GM21529 (cell line): Measurements from ENCODE around the gene METTL16.
"Not testable (repeated sequence)": the region's sequence is repeated elsewhere in the genome, so short reads cannot be mapped to it uniquely, and the experiment has no call there.

ENCODE experiments used
- ATAC-seq: cut with Tn5 transposase; IDR thresholded peaks from one replicate; pipeline ENCODE4 v1.9.1; 2021; ENCODE audit not compliant: unreplicated experiment

Gene METTL16

GRCh38 chr17:2502871-2503580, 8.7 kb downstream of the METTL16 start:
- ATAC-seq = no peak

- no peak for ATAC-seq
These were observed 11.2 kb downstream of the METTL16 start for GRCh38 chr17:2500446-2500845.

GRCh38 chr17:2489286-2489685, 22.4 kb downstream of the METTL16 start:
- ATAC-seq = not testable (repeated sequence)

GRCh38 chr17:2487306-2487705, 24.4 kb downstream of the METTL16 start:
- ATAC-seq = no peak

- not testable (repeated sequence) for ATAC-seq
These were observed 25.0 kb downstream of the METTL16 start for GRCh38 chr17:2486709-2487108.

- ATAC-seq = no peak
These were observed 25.7 kb downstream of the METTL16 start for GRCh38 chr17:2485970-2486369.

GRCh38 chr17:2485543-2485942, 26.1 kb downstream of the METTL16 start:
- no peak for ATAC-seq

- no peak for ATAC-seq
These were observed 26.8 kb downstream of the METTL16 start for GRCh38 chr17:2484876-2485275.

GRCh38 chr17:2483084-2483483, 28.6 kb downstream of the METTL16 start:
- ATAC-seq = no peak

GRCh38 chr17:2482218-2482617, 29.5 kb downstream of the METTL16 start:
- no peak for ATAC-seq

GRCh38 chr17:2481760-2482159, 29.9 kb downstream of the METTL16 start:
- no peak for ATAC-seq

GRCh38 chr17:2478458-2478857, 33.2 kb downstream of the METTL16 start:
- no peak for ATAC-seq

- ATAC-seq = no peak
These were observed 36.6 kb downstream of the METTL16 start for GRCh38 chr17:2475056-2475455.

GRCh38 chr17:2474371-2474770, 37.3 kb downstream of the METTL16 start:
- no peak for ATAC-seq

GRCh38 chr17:2468270-2468669, 43.4 kb downstream of the METTL16 start:
- no peak for ATAC-seq

- ATAC-seq = no peak
These were observed 44.8 kb downstream of the METTL16 start for GRCh38 chr17:2466931-2467330.

GRCh38 chr17:2462481-2462880, 49.2 kb downstream of the METTL16 start:
- no peak for ATAC-seq

- ATAC-seq = no peak
These were observed 51.8 kb downstream of the METTL16 start for GRCh38 chr17:2459917-2460271.

GRCh38 chr17:2457913-2458312, 53.8 kb downstream of the METTL16 start:
- no peak for ATAC-seq

GRCh38 chr17:2456475-2456874, 55.2 kb downstream of the METTL16 start:
- ATAC-seq = no peak

GRCh38 chr17:2455956-2456355, 55.7 kb downstream of the METTL16 start:
- no peak for ATAC-seq

GRCh38 chr17:2453866-2454265, 57.8 kb downstream of the METTL16 start:
- no peak for ATAC-seq

GRCh38 chr17:2453325-2453724, 58.4 kb downstream of the METTL16 start:
- no peak for ATAC-seq
